ENCODE results near the gene WDR70. TPM values are rescaled to one million over a fixed set of nuclear protein-coding genes. Genes with fewer than 3 reads are reported as not detected.

The WDR70 gene
- total and polyA plus RNA-seq, 2 of the 8 experiments (the other 6 are each of a cell fraction or from before 2014, with no cell fraction given) = 10.6 to 37.4 TPM

- TF ChIP-seq CREB1 (IDR thresholded peaks at IDR 0.05) = no peak
- TF ChIP-seq KDM1A (IDR thresholded peaks at IDR 0.05; ENCODE audit: borderline replicate concordance, low read length) = no peak
- TF ChIP-seq CHD1 (IDR thresholded peaks at IDR 0.05; ENCODE audit: low read depth, low read length) = no peak
- no peak for TF ChIP-seq GABPA (IDR thresholded peaks at IDR 0.05; ENCODE audit: borderline replicate concordance, insufficient read depth, low read length)
These were observed 392.1 kb downstream of the WDR70 start (continued) for GRCh38 chr5:37771203-37771611.
